T-helper 17 cell (primary cell): ENCODE measurements around the gene MAPK8IP1. TPM values are rescaled to one million over a fixed set of nuclear protein-coding genes. Genes with fewer than 3 reads are reported as not detected.
A peak's percentile ranks its signal among the peaks of the same experiment; 100 is the strongest.

Experiments used
- ATAC-seq: fragments of 150-1000 bp; cut with Tn5 transposase; 2 replicates; pipeline ENCODE4 v1.10.0; 2021; ENCODE audit warnings: mild to moderate bottlenecking, moderate library complexity
- DNase-seq, 3 donors: peaks; one replicate each; pipeline versions ENCODE4 v3.0.0 to v3.0.0-alpha.2; 2020 to 2021
- H3K9me3 ChIP-seq: one replicate; pipeline ENCODE4 v1.7.0; 2013; ENCODE audit warnings: low read length, mild to moderate bottlenecking; ENCODE audit not compliant: control insufficient read depth, poor library complexity, severe bottlenecking
- H3K27ac Mint-ChIP-seq: one replicate; pipeline ENCODE4 v1.8.0; 2022; ENCODE audit warnings: mild to moderate bottlenecking, moderate library complexity, mixed read lengths
- H3K27me3 Mint-ChIP-seq: one replicate; pipeline ENCODE4 v1.8.0; 2022; ENCODE audit warnings: mixed read lengths
- H3K36me3 Mint-ChIP-seq: one replicate; pipeline ENCODE4 v1.8.0; 2022; ENCODE audit warnings: low read depth, mixed read lengths
- H3K4me1 Mint-ChIP-seq: one replicate; pipeline ENCODE4 v1.8.0; 2022; ENCODE audit warnings: mild to moderate bottlenecking, mixed read lengths
- H3K4me3 Mint-ChIP-seq: one replicate; pipeline ENCODE4 v1.8.0; 2022; ENCODE audit warnings: mild to moderate bottlenecking, moderate library complexity, mixed read lengths
- total RNA-seq, 4 donors: library from RNA in 2 of 4; stranded (reverse) in 2 of 4; gene quantifications; one replicate each; pipeline ENCODE4 v1.2.3 and lab custom pipeline; 2022 to 2026

MAPK8IP1 gene
- total RNA-seq, 2 donors from 2014 or later: 7.6 to 10.2 TPM

DNA sequence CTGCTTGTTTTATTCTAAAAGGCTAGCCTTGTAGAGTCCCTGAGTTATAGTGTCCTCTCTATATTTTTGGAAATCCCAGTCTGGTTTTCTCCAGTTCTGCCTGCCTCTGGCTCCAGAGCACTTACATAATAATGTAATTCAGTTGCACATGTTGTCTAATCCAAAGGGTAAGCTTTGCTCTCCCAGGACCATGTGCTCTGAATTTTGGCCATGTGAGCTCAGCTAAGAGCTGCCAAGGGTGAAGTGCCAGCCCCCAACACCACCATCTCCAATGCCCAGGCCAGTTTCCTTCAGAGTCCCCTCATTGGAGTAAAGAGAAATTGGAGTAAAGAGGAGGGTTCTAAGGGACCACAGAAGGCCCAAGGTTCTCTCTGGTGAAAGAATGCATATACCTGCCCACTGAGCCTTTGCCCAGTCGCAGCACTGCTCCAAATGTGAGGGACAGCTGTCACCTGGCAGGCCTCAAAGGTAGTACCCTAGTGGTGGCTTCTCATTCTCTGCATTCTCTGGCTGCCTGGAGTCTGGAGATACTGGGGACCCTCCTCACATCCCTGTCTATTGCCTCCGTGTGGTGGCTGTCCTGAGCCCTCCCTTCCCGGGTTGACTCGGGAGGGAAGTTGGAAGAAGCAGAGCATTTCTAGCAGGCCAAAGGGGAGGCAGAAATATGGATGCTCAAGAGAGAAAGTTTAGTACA, 33.3 kb upstream of the MAPK8IP1 start:
- DNase-seq: no peak
- Mint-ChIP-seq H3K27ac (no peak overlapping the region), H3K4me1 (peaks cover 37% of the 10 kb centered on the region), H3K4me3 (no peak overlapping the region), H3K36me3 (peaks cover 2% of the 10 kb centered on the region), H3K27me3 (no peaks in the 10 kb centered on the region)
- no peaks in the 10 kb centered on the region for H3K9me3 ChIP-seq
- no peak for ATAC-seq

DNA sequence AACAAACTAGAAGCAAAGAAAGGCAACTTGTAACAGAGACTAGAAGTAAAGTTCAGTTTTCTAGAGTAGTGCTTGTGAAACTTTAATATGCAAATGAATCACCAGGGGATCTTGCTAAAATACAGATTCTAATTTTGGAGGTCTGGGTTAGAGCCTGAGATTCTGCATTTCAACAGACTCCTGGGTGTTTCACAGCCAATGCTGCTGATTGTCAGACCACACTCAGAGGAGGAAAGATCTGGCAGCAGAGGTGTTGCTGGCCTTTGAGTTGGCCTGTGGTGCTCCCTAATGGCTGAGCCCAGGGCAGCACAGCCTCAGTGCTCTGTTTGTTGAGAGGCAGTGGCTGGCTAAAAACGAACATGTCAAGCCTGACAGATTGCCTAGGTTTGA, 32.7 kb upstream of the MAPK8IP1 start:
- no peaks in the 10 kb centered on the region for H3K9me3 ChIP-seq
- Mint-ChIP-seq H3K4me3 (no peak overlapping the region), H3K27me3 (no peaks in the 10 kb centered on the region), H3K4me1 (peaks cover 37% of the 10 kb centered on the region), H3K36me3 (peaks cover 4% of the 10 kb centered on the region), H3K27ac (no peak overlapping the region)
- no peak for ATAC-seq
- no peak for DNase-seq

DNA sequence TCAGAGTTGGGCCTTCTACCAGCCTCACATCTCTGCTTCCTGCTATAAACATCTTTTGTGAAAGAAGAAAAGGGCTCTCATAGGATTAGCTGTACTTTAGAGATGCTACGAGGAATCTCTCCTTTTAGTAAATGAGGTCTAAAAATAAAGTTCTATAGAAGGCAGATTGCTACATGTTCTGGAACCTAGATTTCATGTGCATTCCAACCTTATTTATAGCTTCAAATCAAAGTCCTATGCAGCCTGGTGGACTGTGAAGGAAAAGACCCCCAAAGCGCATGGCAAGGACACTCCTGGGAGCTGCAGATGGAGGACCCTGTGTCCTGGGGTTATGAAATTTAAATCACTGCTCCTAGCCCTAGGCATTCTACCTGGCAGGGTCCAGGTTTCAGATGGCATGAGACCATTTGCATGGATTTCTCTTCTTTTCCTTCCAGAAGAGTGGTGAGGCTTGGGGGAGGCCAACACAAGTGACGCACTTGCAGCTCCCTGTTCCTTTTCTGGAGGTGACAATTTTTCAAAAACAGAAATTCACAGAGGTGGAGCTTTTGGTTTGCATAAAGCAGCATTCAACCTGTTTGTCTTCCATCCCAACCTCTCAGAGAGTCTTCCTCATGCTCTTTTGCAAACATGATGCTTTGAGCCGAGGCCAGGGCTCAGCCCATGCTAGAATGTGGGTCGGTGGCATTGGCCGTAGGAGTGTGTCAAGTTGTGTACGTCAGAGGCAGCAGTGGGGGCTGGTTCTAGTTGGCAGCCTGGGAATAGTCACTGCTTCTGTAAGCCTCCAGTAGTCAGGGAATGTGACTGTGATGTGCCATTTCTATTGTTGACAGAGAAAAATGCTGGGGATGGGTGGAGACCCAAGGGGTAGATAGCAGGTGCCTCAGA, 31.9 kb upstream of the MAPK8IP1 start:
- peaks cover 7% of the 10 kb centered on the region for H3K36me3 Mint-ChIP-seq
- peak overlapping the region; percentile 34 for H3K27ac Mint-ChIP-seq

DNA sequence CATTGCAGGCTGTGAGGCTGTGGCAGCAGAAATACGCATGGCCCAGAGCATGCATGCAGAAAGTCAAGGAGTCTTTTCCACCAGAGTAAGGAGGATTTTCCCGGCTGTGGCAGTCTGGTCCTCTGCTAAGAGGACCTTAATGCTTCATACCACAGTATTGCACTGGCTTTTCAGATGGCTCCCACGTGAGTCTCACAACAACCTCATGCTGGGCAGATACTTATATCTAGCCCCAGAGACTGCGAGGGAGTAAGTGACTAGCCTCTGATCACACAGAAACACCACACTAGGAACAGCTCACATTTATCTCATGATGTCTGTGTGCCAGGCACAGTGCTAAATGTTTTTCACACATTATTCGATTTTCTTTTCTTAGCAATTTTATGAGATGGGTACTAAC, 30.1 kb upstream of the MAPK8IP1 start:
- H3K4me3 Mint-ChIP-seq: no peak overlapping the region
- H3K36me3 Mint-ChIP-seq: peaks cover 8% of the 10 kb centered on the region
- no peaks in the 10 kb centered on the region for H3K9me3 ChIP-seq
- no peak overlapping the region for H3K27ac Mint-ChIP-seq
- H3K4me1 Mint-ChIP-seq: peaks cover 24% of the 10 kb centered on the region
- DNase-seq (no peak), ATAC-seq (no peak)
- no peaks in the 10 kb centered on the region for H3K27me3 Mint-ChIP-seq

More for the DNA sequence above, 31.9 kb upstream of the MAPK8IP1 start:
- Mint-ChIP-seq H3K4me3 (no peak overlapping the region), H3K27me3 (no peaks in the 10 kb centered on the region), H3K4me1 (peaks cover 36% of the 10 kb centered on the region)
- ATAC-seq (no peak), DNase-seq (no peak)
- H3K9me3 ChIP-seq: no peaks in the 10 kb centered on the region

DNA sequence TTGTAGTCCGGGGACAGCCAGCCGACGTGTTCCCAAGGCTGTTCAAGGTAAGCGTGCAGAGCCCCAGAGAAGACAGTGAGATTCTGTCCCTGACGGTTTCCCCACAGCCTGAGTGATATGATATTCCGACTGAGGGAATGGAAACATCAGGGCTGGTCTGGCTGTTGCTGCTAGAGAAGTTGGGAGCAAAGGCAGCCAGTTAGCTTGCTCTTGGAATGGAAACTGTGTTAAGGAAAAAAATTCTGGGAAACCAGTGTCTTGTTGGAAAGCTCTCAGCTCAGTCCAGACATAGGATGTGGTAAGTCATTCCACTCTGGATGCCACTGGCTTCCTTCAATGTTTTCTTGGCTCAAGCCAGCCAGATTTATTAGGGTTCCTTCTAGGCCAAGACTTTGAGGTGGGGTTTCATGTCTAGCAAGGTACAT, 29.4 kb upstream of the MAPK8IP1 start:
- DNase-seq: no peak
- H3K27ac Mint-ChIP-seq: no peak overlapping the region
- H3K4me1 Mint-ChIP-seq: peaks cover 18% of the 10 kb centered on the region
- H3K9me3 ChIP-seq: no peaks in the 10 kb centered on the region
- ATAC-seq: no peak
- H3K4me3 Mint-ChIP-seq: no peak overlapping the region
- peaks cover 8% of the 10 kb centered on the region for H3K36me3 Mint-ChIP-seq
- no peaks in the 10 kb centered on the region for H3K27me3 Mint-ChIP-seq

DNA sequence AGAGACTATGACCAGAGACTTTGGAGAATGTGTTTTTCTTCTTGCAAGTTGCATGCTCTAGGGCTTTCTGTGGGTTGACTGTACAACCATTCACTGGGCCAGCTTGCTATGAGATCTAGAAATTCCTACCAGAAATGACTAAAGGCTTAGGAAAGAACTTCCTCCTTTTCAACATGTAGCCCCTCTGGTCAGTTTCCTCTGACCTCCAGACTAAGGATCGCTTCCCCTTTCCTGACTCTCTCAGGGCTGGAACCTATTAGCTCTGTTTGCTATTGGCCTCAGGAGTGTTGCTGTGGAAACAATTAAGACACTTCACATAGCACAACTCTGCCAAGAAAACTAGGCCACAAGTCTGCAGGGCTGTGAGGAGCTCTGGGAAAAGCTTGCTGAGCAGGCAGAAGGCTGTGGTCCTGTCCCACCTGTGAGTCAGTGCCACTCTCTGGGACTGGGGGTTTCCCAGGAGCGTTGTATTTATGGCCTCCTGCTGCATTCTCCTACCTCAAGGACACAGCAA, 27.4 kb upstream of the MAPK8IP1 start:
- DNase-seq (no peak), ATAC-seq (no peak)
- no peaks in the 10 kb centered on the region for H3K9me3 ChIP-seq
- no peak overlapping the region for H3K4me3 Mint-ChIP-seq
- H3K27ac Mint-ChIP-seq: no peak overlapping the region
- H3K4me1 Mint-ChIP-seq: peaks cover 11% of the 10 kb centered on the region
- peaks cover 8% of the 10 kb centered on the region for H3K36me3 Mint-ChIP-seq
- H3K27me3 Mint-ChIP-seq: no peaks in the 10 kb centered on the region

DNA sequence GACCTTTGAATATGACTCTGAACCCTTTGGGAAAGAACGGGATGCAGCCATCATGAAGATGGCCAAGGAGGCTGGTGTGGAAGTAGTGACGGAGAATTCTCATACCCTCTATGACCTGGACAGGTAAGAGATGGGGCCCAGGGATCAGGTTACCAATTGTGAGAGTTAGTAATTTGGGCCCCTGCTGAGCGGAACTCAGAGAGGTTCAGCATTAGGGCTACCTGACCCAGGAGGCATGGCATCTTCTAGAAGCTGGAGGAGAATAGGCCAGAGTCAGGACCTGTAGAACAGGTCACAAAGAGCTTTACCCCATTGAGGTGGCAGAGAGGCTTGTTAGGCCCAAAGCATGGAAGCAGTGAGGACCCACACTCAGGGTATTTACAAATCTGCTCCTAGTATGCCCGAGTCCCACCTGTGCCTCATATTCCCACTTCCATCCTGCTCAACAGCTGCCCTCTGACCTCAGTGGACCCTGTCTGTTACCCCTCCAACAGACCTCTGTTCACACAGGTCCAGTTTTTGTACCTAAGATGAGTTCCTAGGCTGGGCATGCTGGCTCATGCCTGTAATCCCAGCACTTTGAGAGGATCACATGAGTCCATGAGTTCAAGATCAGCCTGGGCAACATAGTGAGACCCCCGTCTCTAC, 26.6 kb upstream of the MAPK8IP1 start:
- ATAC-seq (no peak), DNase-seq (no peak)
- Mint-ChIP-seq H3K27ac (no peak overlapping the region), H3K27me3 (no peaks in the 10 kb centered on the region), H3K4me1 (peaks cover 10% of the 10 kb centered on the region), H3K4me3 (no peak overlapping the region), H3K36me3 (peaks cover 8% of the 10 kb centered on the region)
- H3K9me3 ChIP-seq: no peaks in the 10 kb centered on the region

DNA sequence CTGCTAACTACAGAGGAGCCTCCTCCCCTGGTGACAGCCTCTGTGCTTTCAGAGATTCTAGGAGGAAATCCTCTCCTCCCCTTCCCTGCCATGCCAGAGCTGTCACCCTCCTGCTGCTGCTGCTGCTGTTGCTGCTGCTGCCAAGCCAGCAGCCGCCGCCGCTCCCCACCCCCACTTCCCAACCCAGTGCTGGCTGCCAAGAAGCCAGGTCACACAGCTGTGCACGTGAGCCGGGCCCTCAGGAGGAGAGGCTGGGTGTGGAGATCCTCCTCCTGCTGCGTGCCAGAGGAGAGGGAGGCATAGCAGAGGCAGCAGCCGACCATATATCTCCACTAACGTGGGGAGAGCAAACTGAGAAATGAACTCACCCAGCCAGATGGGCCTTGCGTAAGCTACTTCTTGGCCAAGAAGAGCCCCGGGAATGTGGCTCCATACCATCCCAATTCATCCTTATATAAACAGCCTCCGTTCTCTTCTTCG, 25.8 kb upstream of the MAPK8IP1 start:
- ATAC-seq (no peak), DNase-seq (no peak)
- peaks cover 8% of the 10 kb centered on the region for H3K4me1 Mint-ChIP-seq
- no peak overlapping the region for H3K4me3 Mint-ChIP-seq
- H3K27ac Mint-ChIP-seq: no peak overlapping the region
- peaks cover 8% of the 10 kb centered on the region for H3K36me3 Mint-ChIP-seq
- H3K27me3 Mint-ChIP-seq: no peaks in the 10 kb centered on the region
- no peaks in the 10 kb centered on the region for H3K9me3 ChIP-seq

DNA sequence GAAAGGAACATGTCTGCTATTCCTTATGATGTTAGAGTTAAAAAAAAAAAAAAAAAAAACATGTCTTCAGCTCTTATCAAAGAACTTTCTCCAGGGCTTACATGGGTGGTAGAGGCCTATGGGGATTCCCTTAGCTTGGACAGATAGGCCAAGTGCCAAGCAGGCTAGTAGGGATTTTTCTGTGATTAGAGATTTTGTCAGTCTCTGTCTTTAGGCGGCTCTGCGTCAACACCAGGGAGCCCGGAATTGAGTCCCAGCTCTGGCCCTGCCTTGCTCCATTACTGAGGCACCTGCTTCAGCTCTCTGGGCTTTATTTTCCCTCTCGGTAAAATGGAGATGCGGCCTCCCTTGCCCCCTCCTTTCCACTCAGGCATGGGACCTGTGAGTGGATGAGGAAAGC, 25.1 kb upstream of the MAPK8IP1 start:
- H3K9me3 ChIP-seq: no peaks in the 10 kb centered on the region
- peaks cover 8% of the 10 kb centered on the region for H3K4me1 Mint-ChIP-seq
- H3K27me3 Mint-ChIP-seq: no peaks in the 10 kb centered on the region
- H3K4me3 Mint-ChIP-seq: no peak overlapping the region
- no peak for ATAC-seq
- H3K27ac Mint-ChIP-seq: peak overlapping the region; percentile 6
- DNase-seq: no peak
- peaks cover 8% of the 10 kb centered on the region for H3K36me3 Mint-ChIP-seq

DNA sequence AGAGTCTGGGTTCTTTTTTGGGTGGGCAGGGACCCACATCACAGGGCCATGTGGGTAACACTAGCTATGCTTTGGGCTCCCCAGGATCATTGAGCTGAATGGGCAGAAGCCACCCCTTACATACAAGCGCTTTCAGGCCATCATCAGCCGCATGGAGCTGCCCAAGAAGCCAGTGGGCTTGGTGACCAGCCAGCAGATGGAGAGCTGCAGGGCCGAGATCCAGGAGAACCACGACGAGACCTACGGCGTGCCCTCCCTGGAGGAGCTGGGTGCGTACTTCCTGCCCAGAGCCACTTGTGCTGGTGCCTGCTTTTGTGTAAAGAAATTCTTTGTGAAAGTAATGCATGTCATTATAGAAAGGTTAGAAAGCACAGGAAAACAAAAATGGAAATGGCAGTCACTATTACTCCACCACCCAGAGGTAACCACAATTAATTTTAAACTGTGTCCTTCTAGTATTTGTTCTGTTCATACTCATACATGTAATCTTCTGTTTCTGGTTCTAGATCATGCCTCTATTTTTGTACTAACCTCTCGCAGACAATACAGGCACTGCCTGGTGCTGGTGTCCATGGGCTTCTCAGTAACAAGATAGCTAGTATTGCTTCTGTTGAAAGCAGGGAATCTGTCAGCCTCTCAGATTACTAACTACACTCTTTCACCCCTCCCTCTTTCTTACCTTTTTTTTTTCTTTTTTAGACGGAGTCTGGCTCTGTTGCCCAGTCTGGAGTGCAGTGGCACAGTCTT, 24.5 kb upstream of the MAPK8IP1 start:
- Mint-ChIP-seq H3K4me3 (no peak overlapping the region), H3K4me1 (peaks cover 5% of the 10 kb centered on the region), H3K27me3 (no peaks in the 10 kb centered on the region), H3K36me3 (peaks cover 13% of the 10 kb centered on the region), H3K27ac (peak overlapping the region; percentile 6)
- DNase-seq (no peak), ATAC-seq (no peak)
- no peaks in the 10 kb centered on the region for H3K9me3 ChIP-seq

DNA sequence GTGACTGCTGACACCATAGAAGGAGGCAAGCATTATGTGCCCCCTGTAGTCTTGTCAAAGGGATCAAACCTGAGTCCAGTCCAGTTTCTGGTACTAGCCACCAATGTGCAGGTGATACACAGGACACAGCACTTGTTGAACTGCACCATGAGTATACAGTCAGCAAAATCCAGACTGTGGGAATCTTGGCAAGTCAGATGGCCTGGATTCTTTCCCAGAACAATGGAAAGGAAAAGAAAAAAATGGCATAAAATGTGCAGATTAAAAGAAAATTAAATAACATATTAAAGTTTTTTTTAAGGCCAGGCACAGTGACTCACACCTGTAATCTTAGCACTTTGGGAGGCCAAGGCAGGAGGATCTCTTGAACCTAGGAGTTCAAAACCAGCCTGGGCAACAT, 21.4 kb upstream of the MAPK8IP1 start:
- Mint-ChIP-seq H3K4me1 (no peaks in the 10 kb centered on the region), H3K36me3 (peaks cover 11% of the 10 kb centered on the region), H3K4me3 (no peak overlapping the region), H3K27me3 (no peaks in the 10 kb centered on the region), H3K27ac (no peak overlapping the region)
- DNase-seq (no peak), ATAC-seq (no peak)
- H3K9me3 ChIP-seq: no peaks in the 10 kb centered on the region

DNA sequence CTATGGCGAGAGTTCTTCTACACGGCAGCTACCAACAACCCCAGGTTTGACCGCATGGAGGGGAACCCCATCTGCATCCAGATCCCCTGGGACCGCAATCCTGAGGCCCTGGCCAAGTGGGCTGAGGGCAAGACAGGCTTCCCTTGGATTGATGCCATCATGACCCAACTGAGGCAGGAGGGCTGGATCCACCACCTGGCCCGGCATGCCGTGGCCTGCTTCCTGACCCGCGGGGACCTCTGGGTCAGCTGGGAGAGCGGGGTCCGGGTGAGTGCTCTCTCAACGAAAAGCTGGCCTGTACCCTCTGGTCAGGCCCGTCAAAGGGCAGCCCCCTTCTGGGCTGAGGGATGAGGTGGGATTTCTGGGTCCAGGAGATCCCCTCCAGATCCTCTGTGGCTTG, 15.9 kb upstream of the MAPK8IP1 start:
- H3K27ac Mint-ChIP-seq: no peak overlapping the region
- H3K27me3 Mint-ChIP-seq: no peaks in the 10 kb centered on the region
- no peak overlapping the region for H3K4me3 Mint-ChIP-seq
- H3K36me3 Mint-ChIP-seq: peaks cover 23% of the 10 kb centered on the region
- H3K4me1 Mint-ChIP-seq: peaks cover 4% of the 10 kb centered on the region
- H3K9me3 ChIP-seq: no peaks in the 10 kb centered on the region
- no peak for DNase-seq
- no peak for ATAC-seq
